Subcutaneous abdominal adipose tissue (tissue), 5 donors: ENCODE data around the gene SDK2.

Experiments used
- H3K27ac ChIP-seq: one replicate; pipeline ENCODE4 v1.7.0; 2013; ENCODE audit warnings: low read depth, mild to moderate bottlenecking, inconsistent platforms, low read length, moderate library complexity
- H3K27me3 ChIP-seq, 5 donors: one replicate each; pipeline ENCODE4 v1.7.0; 2013; ENCODE audit warnings: low read length in 5 of 5, inconsistent platforms in 1 of 5; ENCODE audit not compliant: control insufficient read depth in 5 of 5, insufficient read depth in 4 of 5
- H3K36me3 ChIP-seq, 5 donors: one replicate each; pipeline ENCODE4 v1.7.0; 2013; ENCODE audit warnings: low read length in 5 of 5; ENCODE audit not compliant: control insufficient read depth in 5 of 5, insufficient read depth in 5 of 5
- H3K4me1 ChIP-seq, 5 donors: one replicate each; pipeline ENCODE4 v1.7.0; 2013; ENCODE audit warnings: low read length in 5 of 5, mild to moderate bottlenecking in 3 of 5, moderate library complexity in 1 of 5; ENCODE audit not compliant: control insufficient read depth in 5 of 5, insufficient read depth in 5 of 5
- H3K4me3 ChIP-seq, 5 donors: one replicate each; pipeline ENCODE4 v1.7.0; 2013; ENCODE audit warnings: low read length in 5 of 5, low read depth in 1 of 5
- H3K9ac ChIP-seq, 5 donors: one replicate each; pipeline ENCODE4 v1.7.0; 2013; ENCODE audit warnings: low read length in 5 of 5, mild to moderate bottlenecking in 4 of 5, moderate library complexity in 3 of 5
- H3K9me3 ChIP-seq, 5 donors: one replicate each; pipeline ENCODE4 v1.7.0; 2013; ENCODE audit warnings: low read length in 5 of 5; ENCODE audit not compliant: control insufficient read depth in 5 of 5
- donor health status: healthy.
- donor health status: healthy.
- donor health status: healthy.
- donor health status: healthy.
- donor health status: healthy.

The SDK2 gene

GRCh38 chr17:73308017-73308823 lies 336.0 kb downstream of the SDK2 start:
- Histone ChIP-seq H3K27me3 (no peaks in the 10 kb centered on the region), H3K9me3 (no peaks in the 10 kb centered on the region), H3K9ac (peak overlapping the region; percentile 67 to 97 (median 77)), H3K4me3 (peak overlapping the region; percentile 70 to 100 (median 79)), H3K4me1 (peaks cover 26 to 75% (median 72%) of the 10 kb centered on the region in 5 donors), H3K27ac (peak overlapping the region; percentile 99), H3K36me3 (peaks cover 0 to 8% (median 0%) of the 10 kb centered on the region in 5 donors)

GRCh38 chr17:73307130-73307529 lies 337.1 kb downstream of the SDK2 start:
- peak overlapping the region in 2 of 5 donors; percentile 36 to 41 for H3K4me3 ChIP-seq

GRCh38 chr17:73305845-73306836 lies 338.1 kb downstream of the SDK2 start:
- Histone ChIP-seq H3K9ac (peak overlapping the region; percentile 68 to 94 (median 78)), H3K9me3 (no peaks in the 10 kb centered on the region), H3K4me3 (peak overlapping the region; percentile 46 to 72 (median 60)), H3K4me1 (peaks cover 27 to 80% (median 75%) of the 10 kb centered on the region in 5 donors), H3K27ac (peak overlapping the region; percentile 99), H3K36me3 (peaks cover 0 to 8% (median 0%) of the 10 kb centered on the region in 5 donors), H3K27me3 (no peaks in the 10 kb centered on the region)

More at GRCh38 chr17:73307130-73307529, 337.1 kb downstream of the SDK2 start:
- Histone ChIP-seq H3K27me3 (no peaks in the 10 kb centered on the region), H3K27ac (peak overlapping the region; percentile 99), H3K9ac (peak overlapping the region in 4 of 5 donors; percentile 2 to 78 (median 23)), H3K4me1 (peaks cover 27 to 73% (median 68%) of the 10 kb centered on the region in 5 donors), H3K9me3 (no peaks in the 10 kb centered on the region), H3K36me3 (peaks cover 0 to 8% (median 0%) of the 10 kb centered on the region in 5 donors)

- Histone ChIP-seq H3K9ac (peak overlapping the region; percentile 68 to 94 (median 78)), H3K27ac (peak overlapping the region; percentile 99), H3K4me3 (peak overlapping the region; percentile 46 to 72 (median 60)), H3K36me3 (peaks cover 0 to 9% (median 0%) of the 10 kb centered on the region in 5 donors), H3K9me3 (no peaks in the 10 kb centered on the region), H3K4me1 (peaks cover 27 to 85% (median 79%) of the 10 kb centered on the region in 5 donors), H3K27me3 (no peaks in the 10 kb centered on the region)
Measured at GRCh38 chr17:73304971-73305812, 339.1 kb downstream of the SDK2 start.

GRCh38 chr17:73304438-73304837 lies 339.8 kb downstream of the SDK2 start:
- Histone ChIP-seq H3K9me3 (no peaks in the 10 kb centered on the region), H3K27ac (peak overlapping the region; percentile 99), H3K4me3 (peak overlapping the region; percentile 46 to 72 (median 60)), H3K36me3 (peaks cover 0 to 14% (median 6%) of the 10 kb centered on the region in 5 donors), H3K27me3 (no peaks in the 10 kb centered on the region), H3K9ac (peak overlapping the region in 4 of 5 donors; percentile 41 to 94 (median 72)), H3K4me1 (peaks cover 23 to 85% (median 79%) of the 10 kb centered on the region in 5 donors)

GRCh38 chr17:73302189-73302588 lies 342.1 kb downstream of the SDK2 start:
- Histone ChIP-seq H3K36me3 (peaks cover 0 to 14% (median 7%) of the 10 kb centered on the region in 5 donors), H3K9me3 (no peaks in the 10 kb centered on the region), H3K4me1 (peaks cover 26 to 76% (median 72%) of the 10 kb centered on the region in 5 donors), H3K4me3 (no peak overlapping the region), H3K27me3 (no peaks in the 10 kb centered on the region), H3K27ac (no peak overlapping the region), H3K9ac (peak overlapping the region in 1 of 5 donors; percentile 17)

GRCh38 chr17:73301369-73301768 lies 342.9 kb downstream of the SDK2 start:
- peaks cover 0 to 9% (median 3%) of the 10 kb centered on the region in 5 donors for H3K36me3 ChIP-seq
- H3K4me1 ChIP-seq, result peaks cover 20 to 68% (median 66%) of the 10 kb centered on the region in 5 donors
- no peak overlapping the region for H3K27ac ChIP-seq
- H3K27me3 ChIP-seq, result no peaks in the 10 kb centered on the region
- no peaks in the 10 kb centered on the region for H3K9me3 ChIP-seq
- H3K9ac ChIP-seq, result no peak overlapping the region
- H3K4me3 ChIP-seq, result no peak overlapping the region

- Histone ChIP-seq H3K27me3 (no peaks in the 10 kb centered on the region), H3K4me1 (peaks cover 20 to 58% (median 58%) of the 10 kb centered on the region in 5 donors), H3K36me3 (peaks cover 0 to 7% (median 3%) of the 10 kb centered on the region in 5 donors), H3K4me3 (no peak overlapping the region), H3K27ac (peak overlapping the region; percentile 54), H3K9me3 (no peaks in the 10 kb centered on the region), H3K9ac (no peak overlapping the region)
Measured at GRCh38 chr17:73300392-73300791, 343.9 kb downstream of the SDK2 start.
